ENCODE results near the gene RAB15. TPM values are rescaled to one million over a fixed set of nuclear protein-coding genes. Genes with fewer than 3 reads are reported as not detected.

The RAB15 gene
- total RNA-seq (2021; fragmentation: NEBNext Ultra II Directional; extraction: Animal tissue kit (Norgen Biotek cat#: 25700)) (58.1 and 59.2 TPM in 2 replicates), polyA plus RNA-seq (2011; rRNA removed) (38.8 and 63.4 TPM in 2 replicates), polyA minus RNA-seq (2011; rRNA and poly(A)+ RNA removed) (25.9 and 31.7 TPM in 2 replicates)
- polyA plus RNA-seq (2011; cell fraction: cytosol; rRNA removed): 37.8 TPM
- polyA plus RNA-seq (2011; cell fraction: nucleus; rRNA removed): 46.7 TPM
- polyA plus RNA-seq (2012, experiment 1 of 2): 35.3 to 39.3 TPM (median 37.0 TPM) in 4 replicates
- polyA plus RNA-seq (2012, experiment 2 of 2): 35.0 TPM
- 29.4 TPM for polyA plus RNA-seq (2013, experiment 1 of 2)
- polyA plus RNA-seq (2013, experiment 2 of 2): 30.4 TPM
- 15.9 TPM for polyA minus RNA-seq (2011; cell fraction: cytosol; rRNA and poly(A)+ RNA removed)
- 14.5 TPM for polyA minus RNA-seq (2011; cell fraction: nucleus; rRNA and poly(A)+ RNA removed)
- long read RNA-seq, experiment 1, partial matches to known transcripts: 14 of 63 reads
- long read RNA-seq, experiment 1, other reads (novel, unspliced or antisense): 46 of 63 reads
- long read RNA-seq, experiment 2, partial matches to known transcripts: 0 of 9 reads
- long read RNA-seq, experiment 2, other reads (novel, unspliced or antisense): 9 of 9 reads

- no peak for DNase-seq (ENCODE audit: low read depth in 1 of 2, low spot score in 2 of 2)
- peaks cover 5 to 36% (median 18%) of the 10 kb centered on the region in 4 experiments for H3K4me1 ChIP-seq (replicated peaks in 1 of 4; ENCODE audit: control insufficient read depth in 3 of 4, insufficient read depth in 4 of 4, low read length in 3 of 4)
- H4K5ac ChIP-seq (ENCODE audit: insufficient read length, low read depth, low read length): no peak within 1 kb of the TSS
- peak within 1 kb of the TSS; percentile 79; the same call in 1 of the 2 replicates for H2AK5ac ChIP-seq (ENCODE audit: low read depth, low read length)
- no peak within 1 kb of the TSS for H3K14ac ChIP-seq (ENCODE audit: insufficient read length)
- H3K9ac ChIP-seq (replicated peaks in 1 of 4; ENCODE audit: extremely low read depth in 1 of 4, low read depth in 3 of 4, low read length in 3 of 4): peak within 1 kb of the TSS; percentile 14 to 76 (median 42); a peak in 5 of 7 replicates
- peak within 1 kb of the TSS; percentile 85 to 87 for H3K4me2 ChIP-seq (ENCODE audit: insufficient read depth in 1 of 2, low read depth in 2 of 2, low read length in 2 of 2)
- peak within 1 kb of the TSS; percentile 71 for H4K91ac ChIP-seq (replicated peaks; ENCODE audit: insufficient read length, low read length)
- no peak within 1 kb of the TSS for H3K56ac ChIP-seq (replicated peaks; ENCODE audit: insufficient read length, low read depth, low read length)
- no peak within 1 kb of the TSS for H3K23ac ChIP-seq (ENCODE audit: insufficient read length)
- H3K27ac ChIP-seq (ENCODE audit: low read depth, low read length): no peak within 1 kb of the TSS
- peaks cover 0 to 12% of the 10 kb centered on the region in 2 experiments; a peak in 1 of 4 replicates for H3K79me2 ChIP-seq (ENCODE audit: control insufficient read depth in 1 of 2, insufficient read depth in 2 of 2, low read length in 2 of 2)
- H2BK120ac ChIP-seq (replicated peaks; ENCODE audit: low read depth, low read length): no peak within 1 kb of the TSS
- ChIA-PET CTCF (ENCODE audit: partially characterized antibody) (interaction anchor here (0.8 to 4.1 kb wide), 4 partner anchors 10 to 131 kb away, joined by 3 to 22 read pairs (median 12); partner anchors contain the start of gene FNTB), POLR2A (ENCODE audit: partially characterized antibody) (interaction anchor here (0.6 to 2.9 kb wide), 2 partner anchors 8 to 10 kb away, joined by 3 to 14 read pairs; no protein-coding TSS in a partner anchor)
- H3K79me1 ChIP-seq (ENCODE audit: low read depth, low read length): 0 out of 2 replicates have a peak, but pooled peaks cover 4% of the 10 kb centered on the region
- no peaks in the 10 kb centered on the region for H3K36me3 ChIP-seq (ENCODE audit: control insufficient read depth in 2 of 4, insufficient read depth in 4 of 4, low read length in 3 of 4)
- peaks cover 0 to 2% of the 10 kb centered on the region in 2 experiments for H4K20me1 ChIP-seq (replicated peaks in 1 of 2; ENCODE audit: control insufficient read depth in 1 of 2, insufficient read depth in 2 of 2, low read length in 2 of 2)
- peak within 1 kb of the TSS; percentile 60 to 94 (median 72) for H3K4me3 ChIP-seq (ENCODE audit: extremely low read depth in 1 of 4, insufficient read depth in 2 of 4, low read depth in 3 of 4, low read length in 4 of 4)
- peak within 1 kb of the TSS; percentile 26 for H4K8ac ChIP-seq (ENCODE audit: extremely low read depth, insufficient read depth, low read length)
- 4% methylated on average over 28 of the region's 96 CpGs; no CpG with 5 or more reads in 1 of the 2 experiments for WGBS, 2 experiments (ENCODE audit: extremely low coverage in 1 of 2, insufficient coverage in 1 of 2, insufficient read length in 1 of 2, insufficient replicate concordance in 2 of 2, low coverage in 1 of 2, low lambda C conversion rate in 2 of 2, missing lambda C conversion rate in 1 of 2)
- peaks cover 2% of the 10 kb centered on the region; the same call in 1 of the 2 replicates for H3K23me2 ChIP-seq (ENCODE audit: low read depth, low read length)
- H2BK5ac ChIP-seq (ENCODE audit: low read depth, low read length): peak within 1 kb of the TSS; percentile 5; the same call in 1 of the 2 replicates
- H3K9me3 ChIP-seq (ENCODE audit: insufficient read depth in 2 of 2, low read depth in 1 of 2, low read length in 1 of 2): no peaks in the 10 kb centered on the region
- no peak within 1 kb of the TSS for H2BK15ac ChIP-seq (ENCODE audit: low read length)
- peak within 1 kb of the TSS; percentile 44; the same call in 1 of the 2 replicates for H2BK12ac ChIP-seq (ENCODE audit: low read depth, low read length)
- peak within 1 kb of the TSS; percentile 57; the same call in 1 of the 2 replicates for H3K18ac ChIP-seq (ENCODE audit: extremely low read depth, low read length)
- H2AFZ ChIP-seq (ENCODE audit: low read length): no peak within 1 kb of the TSS
- H3K27me3 ChIP-seq (replicated peaks in 1 of 4; ENCODE audit: control insufficient read depth in 3 of 4, extremely low read depth in 1 of 4, insufficient read depth in 3 of 4, low read length in 3 of 4): peaks cover 0 to 21% (median 8%) of the 10 kb centered on the region in 4 experiments; a peak in 4 of 7 replicates
- H3K4ac ChIP-seq (replicated peaks; ENCODE audit: insufficient read length, low read depth, low read length): peak within 1 kb of the TSS; percentile 74
- peak within 1 kb of the TSS; percentile 53; the same call in 1 of the 2 replicates for H2BK20ac ChIP-seq (ENCODE audit: low read length)
- FAIRE-seq: no peak
- TF ChIP-seq PHF8 (conservative IDR thresholded peaks at IDR 0.05; ENCODE audit: low read depth, low read length) (no peak), CHD1 (IDR thresholded peaks at IDR 0.05; ENCODE audit: low read depth, low read length) (no peak), KDM4A (IDR thresholded peaks at IDR 0.05; ENCODE audit: low read depth, low read length, severe bottlenecking) (peak; percentile 40)
Observed at GRCh38 chr14:64971943-64972791, at the start of gene RAB15. Gene RAB15 (minus strand): TSS chr14:64972336. CDS start chr14:64972076, 260 bp downstream.

Measured in H1 (cell line).